ENCODE measurements around the gene ARPC4. TPM values are rescaled to one million over a fixed set of nuclear protein-coding genes. Genes with fewer than 3 reads are reported as not detected.

The ARPC4 gene
- total and polyA plus RNA-seq, 10 of the 15 experiments (the other 5 are each of a cell fraction or from before 2014, with no cell fraction given) = 42.0 to 354 (median 268) TPM

- H3K4me2 ChIP-seq (ENCODE audit: control insufficient read depth, insufficient read depth) = no peak overlapping the region
- ChIA-PET RAD21 (ENCODE audit: unreplicated experiment) (interaction anchor here (1.4 to 1.6 kb wide), 2 partner anchors 87 to 476 kb away, joined by 5 to 6 read pairs; partner anchors contain the start of gene CRELD1), POLR2A (interaction anchor here (0.6 kb wide), 1 partner anchor 344 kb away, joined by 3 read pairs; no protein-coding TSS in a partner anchor), SMC1A (ENCODE audit: uncharacterized antibody, unreplicated experiment) (interaction anchor here (0.5 to 1.2 kb wide), 2 partner anchors 85 to 453 kb away, joined by 3 read pairs; no protein-coding TSS in a partner anchor), CTCF (interaction anchor here (0.6 to 4.2 kb wide), 3 partner anchors 34 to 348 kb away, joined by 3 to 24 read pairs (median 4); partner anchors contain the start of genes CIDEC and CRELD1)
- intact Hi-C loops (cut with micrococcal nuclease; ENCODE audit: unreplicated experiment) (no loop called here), in situ Hi-C loops (cut with MboI) (no loop called here)
- H3K4me3 ChIP-seq = no peak overlapping the region
- H3K9me3 ChIP-seq (replicated peaks; ENCODE audit: control insufficient read depth, insufficient read depth, low read length) = no peaks in the 10 kb centered on the region
- peaks cover 11% of the 10 kb centered on the region for H3K4me1 ChIP-seq (ENCODE audit: control insufficient read depth, insufficient read depth, low read length)
- no peak overlapping the region for H3K27ac ChIP-seq (ENCODE audit: control insufficient read depth, insufficient read depth)
- H4K20me1 ChIP-seq (ENCODE audit: control insufficient read depth, insufficient read depth) = no peaks in the 10 kb centered on the region
- ATAC-seq (no peak), DNase-seq (ENCODE audit: low read depth, low spot score) (no peak), FAIRE-seq (no peak)
- 76% methylated on average over 6 of the region's 6 CpGs for WGBS (ENCODE audit: insufficient coverage, insufficient replicate concordance, low lambda C conversion rate, missing lambda C conversion rate)
- no TSS peak for BruUV-seq (replicated peaks)
- no peak overlapping the region for H3K9ac ChIP-seq (ENCODE audit: control insufficient read depth, insufficient read depth, low read length)
- no peaks in the 10 kb centered on the region for H3K27me3 ChIP-seq (replicated peaks in 1 of 2; ENCODE audit: control insufficient read depth in 2 of 2, insufficient read depth in 2 of 2, low read length in 1 of 2)
- TF ChIP-seq MYB (IDR thresholded peaks at IDR 0.05; ENCODE audit: borderline replicate concordance, low read depth, low read length) (no peak), MEF2A (IDR thresholded peaks at IDR 0.05; ENCODE audit: insufficient read depth, low read depth, low read length) (no peak), ZNF24 (IDR thresholded peaks at IDR 0.05) (no peak), SUZ12 (IDR thresholded peaks at IDR 0.05; ENCODE audit: unreplicated experiment) (no peak), PAX8 (IDR thresholded peaks at IDR 0.05) (no peak), CBX5 (IDR thresholded peaks at IDR 0.05; ENCODE audit: low read depth) (no peak), IRF4 (IDR thresholded peaks at IDR 0.05; ENCODE audit: low read depth, low read length) (no peak), MYC (IDR thresholded peaks at IDR 0.05; ENCODE audit: insufficient read depth, insufficient read length, insufficient replicate concordance, low read length, severe bottlenecking) (no peak), MTA2 (IDR thresholded peaks at IDR 0.05; ENCODE audit: low read depth) (no peak), BRCA1 (IDR thresholded peaks at IDR 0.05; ENCODE audit: low read depth, low read length) (no peak)
- H3K79me2 ChIP-seq (ENCODE audit: control insufficient read depth, insufficient read depth, low read length) = peaks cover 8% of the 10 kb centered on the region
- no peak overlapping the region for H2AFZ ChIP-seq (ENCODE audit: control insufficient read depth, low read depth, low read length)
- H3K36me3 ChIP-seq (ENCODE audit: control insufficient read depth in 2 of 2, insufficient read depth in 2 of 2, low read length in 1 of 2) = peaks cover 0 to 1% of the 10 kb centered on the region in 2 experiments; a peak in 1 of 4 replicates
Observed at GRCh38 chr3:9846231-9846630, 53.3 kb downstream of the ARPC4 start.
